GM18873 (cell line): Measurements from ENCODE around the gene UTP20.
"Not testable (repeated sequence)": the region's sequence is repeated elsewhere in the genome, so short reads cannot be mapped to it uniquely, and the experiment has no call there.

Experiments
- ATAC-seq: cut with Tn5 transposase; IDR thresholded peaks from one replicate; pipeline ENCODE4 v1.9.1; 2021; ENCODE audit warnings: mild to moderate bottlenecking, moderate library complexity, moderate number of reproducible peaks; ENCODE audit not compliant: unreplicated experiment, low FRiP score

The UTP20 gene

GRCh38 chr12:101323255-101323654, 43.4 kb downstream of the UTP20 start:
- ATAC-seq = no peak

- ATAC-seq = no peak
Observed at GRCh38 chr12:101325590-101325989, 45.7 kb downstream of the UTP20 start.

- ATAC-seq = no peak
Observed at GRCh38 chr12:101327051-101327450, 47.1 kb downstream of the UTP20 start.

DNA sequence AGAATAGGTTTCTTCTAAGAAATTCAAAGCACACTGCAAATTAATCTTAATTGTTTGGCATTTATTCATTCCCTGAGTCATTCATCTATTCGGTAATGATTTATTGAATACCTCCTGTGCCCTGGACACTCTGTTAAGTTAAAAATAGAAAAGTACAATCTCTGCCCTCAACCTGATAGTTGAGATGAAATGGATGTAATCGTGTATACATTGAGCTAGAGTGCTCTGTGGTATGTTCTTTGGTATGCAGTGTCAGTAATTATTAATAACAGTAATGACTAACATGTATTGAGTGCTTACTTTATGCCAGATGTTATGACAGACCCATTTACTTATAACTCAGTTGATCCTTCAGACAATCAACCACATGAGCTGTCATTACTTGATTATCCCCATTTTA, 47.6 kb downstream of the UTP20 start:
- ATAC-seq = no peak

GRCh38 chr12:101328917-101329316, 49.0 kb downstream of the UTP20 start:
- ATAC-seq = no peak

DNA sequence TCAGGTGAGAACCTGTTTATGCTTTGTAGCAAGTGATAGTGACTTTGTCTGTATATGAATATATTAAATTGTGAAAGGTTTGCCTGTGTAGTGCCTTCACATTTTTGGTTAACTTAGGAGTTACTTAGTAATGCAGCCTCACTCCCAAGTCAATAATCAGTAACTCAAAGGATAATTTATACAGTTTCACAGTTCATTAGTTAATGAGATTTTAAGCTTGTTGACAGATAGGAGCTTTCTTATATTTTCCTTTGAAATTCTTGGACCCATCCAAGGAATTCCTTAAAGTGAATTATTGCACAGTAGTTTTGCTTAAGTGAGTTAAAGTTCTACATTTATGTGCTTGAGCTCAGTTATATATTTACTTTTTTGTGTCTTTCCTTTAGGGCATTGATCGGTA, 50.7 kb downstream of the UTP20 start:
- no peak for ATAC-seq

GRCh38 chr12:101336437-101336836, 56.5 kb downstream of the UTP20 start:
- ATAC-seq = no peak

- ATAC-seq = no peak
Observed at GRCh38 chr12:101338087-101338486, 58.2 kb downstream of the UTP20 start.

DNA sequence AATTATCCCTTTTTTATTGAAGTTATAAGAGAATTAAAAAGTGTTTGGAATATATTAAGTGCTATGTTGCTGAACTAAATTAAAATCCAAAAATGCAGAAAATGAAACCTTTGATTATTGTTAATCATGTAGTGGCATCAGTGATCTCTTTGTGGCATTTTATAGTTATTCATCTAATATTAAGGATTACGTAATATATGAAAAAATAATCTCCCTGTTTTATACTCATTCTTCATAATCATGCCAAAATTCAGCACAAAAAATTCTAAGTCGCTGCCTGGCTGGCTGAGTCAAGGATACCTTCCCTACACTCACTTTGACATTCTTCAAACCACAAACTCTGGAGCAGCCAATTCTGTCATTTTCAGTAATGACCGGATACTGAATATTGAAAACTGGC, 64.0 kb downstream of the UTP20 start:
- no peak for ATAC-seq

DNA sequence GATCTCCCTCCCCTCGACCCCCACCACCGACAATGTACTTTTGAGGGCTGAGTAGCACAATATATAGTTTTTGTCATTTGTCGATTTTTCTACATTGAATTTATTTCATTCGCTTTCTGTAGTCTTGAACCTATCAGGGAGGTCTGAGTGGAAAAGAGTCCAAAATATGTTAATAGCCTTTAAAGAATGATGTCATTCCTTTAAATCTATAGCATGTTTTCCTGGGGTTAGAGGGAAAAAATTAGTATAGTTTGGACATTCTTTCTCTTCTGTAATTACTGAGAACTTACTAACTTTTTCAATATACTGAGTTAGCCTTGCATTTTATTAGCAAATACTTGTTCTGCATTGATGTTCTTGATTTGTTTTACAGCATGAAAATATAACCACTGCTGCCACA, 71.8 kb downstream of the UTP20 start:
- ATAC-seq = no peak

- ATAC-seq = no peak
Observed at GRCh38 chr12:101356794-101357193, 76.9 kb downstream of the UTP20 start.

DNA sequence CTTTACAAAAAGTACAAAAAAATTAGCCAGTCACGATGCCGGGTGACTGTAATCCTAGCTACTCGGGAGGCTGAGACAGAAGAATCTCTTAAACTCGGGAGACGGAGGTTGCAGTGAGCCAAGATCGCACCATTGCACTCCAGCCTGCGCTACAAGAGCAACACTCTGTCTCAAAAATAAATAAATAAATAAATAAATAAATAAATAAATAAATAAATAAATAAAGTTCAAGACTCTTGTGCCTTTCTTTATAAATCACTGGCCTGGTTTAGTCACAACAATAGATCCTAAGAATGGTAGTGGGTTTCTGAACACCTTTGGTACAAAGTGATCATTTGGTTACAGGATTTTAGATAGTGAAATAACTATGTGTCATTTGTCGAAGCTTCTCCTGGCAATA, 81.5 kb downstream of the UTP20 start:
- ATAC-seq = no peak

DNA sequence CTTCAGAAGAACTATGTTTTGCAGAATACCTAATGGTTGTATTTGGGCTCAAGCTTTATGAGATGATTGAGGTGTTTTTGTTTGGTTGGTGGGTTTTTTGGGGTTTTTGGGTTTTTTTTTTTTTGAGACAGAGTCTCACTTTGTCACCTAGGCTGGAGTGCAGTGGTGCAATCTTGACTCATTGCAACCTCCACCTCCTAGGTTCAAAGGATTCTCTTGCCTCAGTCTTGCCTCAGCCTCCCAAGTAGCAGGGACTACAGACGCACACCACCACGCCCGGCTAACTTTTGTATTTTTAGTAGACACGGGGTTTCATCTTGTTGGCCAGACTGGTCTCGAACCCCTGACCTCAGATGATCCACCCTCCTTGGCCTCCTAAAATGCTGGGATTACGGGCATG, 88.1 kb downstream of the UTP20 start:
- no peak for ATAC-seq

DNA sequence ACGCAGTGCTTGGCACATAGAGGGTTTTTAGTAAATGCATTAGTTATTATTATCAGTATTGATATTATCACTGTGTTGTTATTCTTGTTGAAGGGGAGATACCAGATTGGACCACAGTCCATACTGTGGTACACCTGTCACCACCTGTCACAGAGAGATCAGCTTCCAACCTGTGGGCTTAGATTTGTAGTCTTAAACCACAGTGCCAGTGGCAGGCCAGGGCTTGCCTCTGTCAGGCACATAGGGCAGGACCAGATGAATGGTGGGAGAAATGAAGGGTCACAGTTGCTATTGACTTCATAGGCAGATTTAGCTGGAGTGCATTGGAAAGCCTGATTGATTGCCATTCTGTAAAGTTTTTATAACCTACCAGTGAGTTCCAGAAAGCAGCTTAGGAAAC, 92.5 kb downstream of the UTP20 start:
- ATAC-seq = no peak

DNA sequence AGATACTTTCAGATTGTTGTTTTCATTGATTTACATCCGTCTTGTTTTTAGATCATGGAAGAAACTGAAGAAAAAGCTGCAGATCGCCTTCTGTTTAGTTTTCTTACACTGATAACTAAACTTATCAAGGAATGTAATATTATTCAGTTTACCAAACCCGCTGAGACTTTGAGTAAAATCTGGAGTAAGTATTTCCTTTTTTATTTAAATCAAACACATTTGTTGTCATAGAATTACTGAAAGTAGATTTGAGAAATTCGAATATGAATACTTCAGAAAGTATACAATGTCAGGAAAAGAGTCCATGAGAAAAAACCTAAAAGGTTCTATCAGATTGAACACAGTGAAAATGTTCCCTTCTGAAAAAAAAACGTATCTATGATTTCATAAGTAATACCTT, 95.7 kb downstream of the UTP20 start:
- no peak for ATAC-seq

DNA sequence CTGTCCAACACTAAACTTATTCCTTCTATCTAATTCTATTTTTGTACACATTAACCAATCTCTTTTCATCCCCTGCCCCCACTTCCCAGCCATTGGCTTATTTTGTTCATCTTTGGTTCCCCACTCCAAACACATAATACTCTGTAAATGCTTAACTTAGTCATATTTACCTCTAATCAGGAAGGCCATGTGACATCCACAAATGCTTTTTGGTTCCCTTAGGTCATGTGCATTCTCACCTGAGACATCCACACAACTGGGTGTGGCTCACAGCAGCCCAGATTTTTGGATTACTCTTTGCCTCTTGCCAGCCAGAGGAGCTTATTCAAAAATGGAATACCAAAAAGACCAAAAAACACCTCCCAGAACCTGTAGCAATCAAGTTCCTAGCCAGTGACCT, 99.2 kb downstream of the UTP20 start:
- no peak for ATAC-seq

GRCh38 chr12:101391181-101391580, 111.3 kb downstream of the UTP20 start:
- ATAC-seq = not testable (repeated sequence)

GRCh38 chr12:101407049-101407435, 127.1 kb downstream of the UTP20 start:
- no peak for ATAC-seq

DNA sequence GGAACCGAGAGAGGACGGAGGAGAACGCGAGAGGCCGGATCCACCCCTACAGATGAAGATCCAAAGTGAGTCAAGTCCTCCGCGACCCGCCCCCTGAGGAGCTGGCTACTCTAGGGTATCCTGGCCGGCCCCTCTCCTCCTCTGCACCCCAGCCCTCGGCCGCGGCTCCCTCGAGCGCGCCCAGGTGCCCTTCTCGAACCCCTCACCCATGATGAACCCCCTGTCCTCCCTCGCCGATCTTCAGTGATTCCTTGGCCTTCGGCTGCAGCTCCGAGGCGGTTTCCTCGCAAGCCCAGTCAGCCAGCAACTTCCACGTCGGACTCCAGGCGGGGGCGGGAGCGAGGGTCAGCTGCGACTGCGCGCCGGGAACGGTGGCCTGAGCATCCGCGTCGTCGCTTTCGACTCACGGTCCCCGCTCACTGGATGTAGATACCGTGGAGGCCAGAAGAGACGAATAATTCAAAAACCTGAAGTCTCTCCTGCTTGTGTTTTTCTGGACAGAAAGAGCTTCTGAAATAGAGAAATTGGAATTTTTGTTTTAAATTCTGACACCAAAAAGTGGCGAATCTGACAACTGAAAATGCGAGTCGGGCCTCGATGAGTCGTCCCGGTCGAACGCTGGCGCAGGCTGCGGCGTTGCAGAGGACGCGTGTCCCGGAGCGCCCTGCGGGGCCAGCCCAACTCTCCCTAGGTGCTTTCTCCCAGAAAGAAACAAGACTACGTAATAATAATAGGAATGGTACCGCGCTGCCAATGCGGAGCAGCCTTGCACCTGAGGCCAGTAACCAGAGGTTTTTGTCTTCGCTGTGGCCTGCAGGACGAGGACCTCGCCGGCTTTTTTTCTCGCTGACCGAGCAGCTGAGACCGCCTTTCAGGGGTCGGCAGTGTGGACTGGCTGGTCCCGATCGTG, 127.8 kb downstream of the UTP20 start, which contains the start of gene ARL1:
ARL1 (minus strand) TSS at position 337 of the 910 bp plus-strand sequence; CDS start at position 210, 127 bp downstream.
- ATAC-seq = peak; percentile 76

- ATAC-seq = not testable (repeated sequence)
Observed at GRCh38 chr12:101410169-101410568, 130.3 kb downstream of the UTP20 start.

DNA sequence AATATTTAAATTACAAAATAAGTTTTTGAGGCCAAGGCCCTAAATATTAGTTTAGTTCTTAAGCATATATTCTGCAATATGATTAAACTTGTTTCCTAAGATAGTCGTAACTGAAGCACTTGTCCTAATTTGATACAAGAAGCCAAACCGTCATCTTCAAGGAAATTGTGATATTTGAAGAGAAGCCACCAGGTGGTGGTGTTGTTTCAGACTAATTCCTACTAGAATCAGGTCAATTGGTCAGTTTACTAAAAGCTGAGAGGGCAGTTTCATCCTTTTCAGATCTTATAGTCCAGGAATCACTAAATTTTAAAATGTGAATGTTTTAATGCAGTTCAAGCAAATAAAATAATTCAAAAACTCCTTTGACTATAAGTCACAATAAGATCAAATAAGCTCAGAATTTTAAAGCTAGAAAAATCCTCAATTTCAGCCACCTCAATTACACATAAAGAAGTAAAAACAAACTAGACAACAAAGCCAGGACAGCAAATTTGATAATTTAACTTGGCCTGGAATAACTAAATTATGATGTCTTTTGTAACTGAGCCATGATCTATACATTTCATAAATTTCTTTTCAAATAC, 134.7 kb downstream of the UTP20 start:
- ATAC-seq = no peak

DNA sequence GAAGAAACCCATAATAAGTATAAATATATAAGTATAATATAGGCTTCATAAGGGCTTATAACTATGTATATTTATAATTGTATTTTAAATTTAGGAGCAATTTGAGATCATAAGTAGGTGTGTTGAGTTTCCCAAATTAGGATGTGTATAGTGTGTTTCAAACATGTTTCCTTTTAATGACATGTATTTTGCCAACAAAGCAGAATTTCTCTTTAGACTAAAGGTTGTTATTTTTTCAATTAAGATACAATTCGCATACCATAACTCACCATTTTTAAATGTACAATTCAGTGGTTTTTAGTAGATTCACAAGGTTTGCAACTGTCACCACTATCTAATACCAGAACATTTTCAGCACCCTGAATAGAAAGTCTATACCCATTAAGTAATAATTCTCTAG, 135.3 kb downstream of the UTP20 start:
- no peak for ATAC-seq
